Pancreas (tissue), 10 donors: ENCODE measurements around the gene SLC8A3. TPM values are rescaled to one million over a fixed set of nuclear protein-coding genes. Genes with fewer than 3 reads are reported as not detected.

ENCODE experiments used
- ATAC-seq, 4 donors: fragments of 200-7000 bp; cut with Tn5 transposase; one replicate each; pipeline versions ENCODE4 v1.8.0 to v1.9.1; 2020; ENCODE audit warnings: mild to moderate bottlenecking in 4 of 4, moderate library complexity in 4 of 4
- DNase-seq, 6 donors: peaks; one replicate each; pipeline ENCODE4 v3.0.0-alpha.2; 2020
- FAIRE-seq: peaks from 2 replicates; lab custom pipeline; 2012; peaks lifted over from hg19 to GRCh38; lab: Jason Lieb, UNC
- H3K27ac ChIP-seq, 4 donors: fragments of 200-600 bp; sonication (generic); 1 replicate in 3 of 4; 2 replicates in 1 of 4; pipeline versions ENCODE4 v1.5.0 to v1.8.0; 2020
- H3K27me3 ChIP-seq, 4 donors: fragments of 200-600 bp; one replicate each; pipeline ENCODE4 v1.8.0; 2021
- H3K36me3 ChIP-seq, 3 donors: fragments of 200-600 bp; sonication (generic) in 1 of 3; one replicate each; pipeline versions ENCODE4 v1.5.0 to v1.8.0; 2020 to 2021
- H3K4me1 ChIP-seq, 3 donors: fragments of 200-600 bp; one replicate each; pipeline ENCODE4 v1.8.0; 2021
- H3K4me3 ChIP-seq, 4 donors: fragments of 200-600 bp; sonication (generic) in 2 of 4; one replicate each; pipeline versions ENCODE4 v1.5.0 to v1.8.0; 2020 to 2021
- H3K9me3 ChIP-seq, 4 donors: fragments of 200-600 bp; one replicate each; pipeline ENCODE4 v1.8.0; 2021
- WGBS, 2 donors: extraction: QIAGEN DNeasy Blood & Tissue Kit; methylation state at CpG; one replicate each; pipeline ENCODE4 v1.1.7; 2013; 5-methylcytosine and 5-hydroxymethylcytosine counted together
- intact Hi-C, 3 donors: fragments of 100-400 bp; cut with DNase I; formaldehyde crosslinking; loops; one replicate each; pipeline versions ENCODE4 v1.11.1 to v1.14.2; 2022
- polyA plus RNA-seq, 2 donors: library from polyadenylated mRNA; stranded (reverse); fragments of 200-250 nt; gene quantifications; one replicate each; pipeline ENCODE4 v1.2.3, GENCODE V29; 2013
- total RNA-seq, 6 donors: library from RNA; stranded (reverse); fragmentation: NEBNext Ultra II Directional in 4 of 6; extraction: Animal tissue kit (Norgen Biotek cat#: 25700) in 4 of 6; gene quantifications; one replicate each; pipeline versions ENCODE4 v1.2.1 to v1.2.4, GENCODE V29; 2021 to 2023
- TF ChIP-seq, protein P1 (sequence below), 4 donors: fragments of 200-600 bp; sonication (generic) in 3 of 4; IDR thresholded peaks; one replicate each; pipeline versions ENCODE4 v1.5.0 to v1.8.0; 2021; ENCODE audit warnings: antibody characterized with exemption in 4 of 4
- donor health status: healthy with polysubstance abuse.
- donor health status: DM: no; HTN: no; CAD: no; lungs with moderate emphysema.
- donor health status: DM: no; HTN: no; CAD: no.
- donor health status: control.
- donor health status: control.
- donor health status: Bipolar disorder and iron deficiency.
- donor health status: DM: yes; HTN: yes; CAD: no.
- donor health status: DM: no; HTN: no; CAD: no.
- donor health status: DM: no; HTN: no; CAD: no.
- donor health status: DM: yes; HTN: yes; CAD: no.

SLC8A3 gene
- total and polyA plus RNA-seq, 8 donors, result 0.08 to 1.5 (median 0.40) TPM

GRCh38 chr14:70033561-70033960, 155.2 kb downstream of the SLC8A3 start:
- H3K27ac ChIP-seq, result no peak overlapping the region
- ATAC-seq (no peak), DNase-seq (no peak), FAIRE-seq (no peak)
- no peaks in the 10 kb centered on the region for H3K27me3 ChIP-seq
- intact Hi-C loops, result no loop called here
- H3K9me3 ChIP-seq, result no peaks in the 10 kb centered on the region
- H3K4me3 ChIP-seq, result no peak overlapping the region
- H3K36me3 ChIP-seq, result no peaks in the 10 kb centered on the region
- TF ChIP-seq, protein P1, sequence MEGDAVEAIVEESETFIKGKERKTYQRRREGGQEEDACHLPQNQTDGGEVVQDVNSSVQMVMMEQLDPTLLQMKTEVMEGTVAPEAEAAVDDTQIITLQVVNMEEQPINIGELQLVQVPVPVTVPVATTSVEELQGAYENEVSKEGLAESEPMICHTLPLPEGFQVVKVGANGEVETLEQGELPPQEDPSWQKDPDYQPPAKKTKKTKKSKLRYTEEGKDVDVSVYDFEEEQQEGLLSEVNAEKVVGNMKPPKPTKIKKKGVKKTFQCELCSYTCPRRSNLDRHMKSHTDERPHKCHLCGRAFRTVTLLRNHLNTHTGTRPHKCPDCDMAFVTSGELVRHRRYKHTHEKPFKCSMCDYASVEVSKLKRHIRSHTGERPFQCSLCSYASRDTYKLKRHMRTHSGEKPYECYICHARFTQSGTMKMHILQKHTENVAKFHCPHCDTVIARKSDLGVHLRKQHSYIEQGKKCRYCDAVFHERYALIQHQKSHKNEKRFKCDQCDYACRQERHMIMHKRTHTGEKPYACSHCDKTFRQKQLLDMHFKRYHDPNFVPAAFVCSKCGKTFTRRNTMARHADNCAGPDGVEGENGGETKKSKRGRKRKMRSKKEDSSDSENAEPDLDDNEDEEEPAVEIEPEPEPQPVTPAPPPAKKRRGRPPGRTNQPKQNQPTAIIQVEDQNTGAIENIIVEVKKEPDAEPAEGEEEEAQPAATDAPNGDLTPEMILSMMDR (IDR thresholded peaks at IDR 0.05), result no peak
- 86% methylated on average over 2 of the region's 2 CpGs for WGBS, 2 donors
- no peaks in the 10 kb centered on the region for H3K4me1 ChIP-seq

- no peaks in the 10 kb centered on the region for H3K27me3 ChIP-seq
- ATAC-seq, result no peak
- H3K4me1 ChIP-seq, result no peaks in the 10 kb centered on the region
- H3K4me3 ChIP-seq, result no peak overlapping the region
- H3K27ac ChIP-seq, result no peak overlapping the region
- no peaks in the 10 kb centered on the region for H3K36me3 ChIP-seq
- FAIRE-seq, result no peak
- intact Hi-C loops, result no loop called here
- no peak for DNase-seq
- 86 to 95% methylated on average over 8 of the region's 8 CpGs for WGBS, 2 donors
- TF ChIP-seq, protein P1 (IDR thresholded peaks at IDR 0.05), result no peak
- no peaks in the 10 kb centered on the region for H3K9me3 ChIP-seq
These were observed 155.6 kb downstream of the SLC8A3 start for GRCh38 chr14:70033116-70033515.

DNA sequence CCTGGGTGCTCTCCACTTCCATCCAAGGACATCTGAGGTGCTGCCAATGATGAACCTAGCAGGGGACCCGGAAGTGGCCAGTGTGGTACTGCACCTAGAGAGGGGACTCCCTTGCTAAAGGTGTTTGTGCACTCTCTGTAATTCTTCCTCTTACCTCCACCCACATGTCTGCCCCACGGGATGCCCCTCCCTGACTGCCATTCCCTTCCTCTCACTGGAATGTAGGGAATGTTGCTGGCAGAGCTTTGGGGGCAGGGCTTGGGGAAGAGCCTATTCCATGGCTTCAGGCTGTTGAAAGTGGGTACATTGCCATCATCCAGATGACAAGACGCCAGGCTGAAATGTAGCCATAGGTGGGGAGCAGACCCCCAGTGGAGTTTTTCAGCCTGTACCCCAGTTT, 156.3 kb downstream of the SLC8A3 start:
- intact Hi-C loops, result no loop called here
- TF ChIP-seq, protein P1 (IDR thresholded peaks at IDR 0.05), result no peak
- no peak for FAIRE-seq
- 57 to 67% methylated on average over 3 of the region's 3 CpGs for WGBS, 2 donors
- Histone ChIP-seq H3K4me3 (no peak overlapping the region), H3K9me3 (no peaks in the 10 kb centered on the region), H3K36me3 (no peaks in the 10 kb centered on the region), H3K4me1 (no peaks in the 10 kb centered on the region), H3K27me3 (no peaks in the 10 kb centered on the region), H3K27ac (no peak overlapping the region)
- DNase-seq, result no peak
- peak in 2 of 4 donors; percentile 40 to 50 for ATAC-seq

DNA sequence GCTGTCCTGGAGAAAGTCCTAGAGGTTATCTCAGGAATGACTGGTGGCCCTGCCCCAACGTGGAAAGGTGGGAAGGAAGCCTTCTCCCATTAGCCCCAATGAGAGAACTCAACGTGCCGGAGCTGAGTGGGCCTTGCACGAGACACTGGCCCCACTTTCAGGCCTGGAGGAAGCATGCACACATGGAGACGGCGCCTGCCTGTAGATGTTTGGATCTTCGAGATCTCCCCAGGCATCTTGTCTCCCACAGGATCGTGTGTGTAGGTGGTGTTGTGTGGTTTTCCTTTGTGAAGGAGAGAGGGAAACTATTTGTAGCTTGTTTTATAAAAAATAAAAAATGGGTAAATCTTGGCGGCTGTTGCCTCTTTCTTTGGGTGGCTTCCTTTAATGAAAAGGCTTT, 156.7 kb downstream of the SLC8A3 start:
- Histone ChIP-seq H3K4me1 (no peaks in the 10 kb centered on the region), H3K36me3 (no peaks in the 10 kb centered on the region), H3K9me3 (no peaks in the 10 kb centered on the region), H3K4me3 (no peak overlapping the region), H3K27ac (no peak overlapping the region), H3K27me3 (no peaks in the 10 kb centered on the region)
- DNase-seq (no peak), FAIRE-seq (no peak), ATAC-seq (no peak)
- intact Hi-C loops, result no loop called here
- 79 to 86% methylated on average over 9 of the region's 9 CpGs for WGBS, 2 donors
- TF ChIP-seq, protein P1 (IDR thresholded peaks at IDR 0.05), result no peak

GRCh38 chr14:70029296-70030132, 159.2 kb downstream of the SLC8A3 start:
- no peaks in the 10 kb centered on the region for H3K36me3 ChIP-seq
- TF ChIP-seq, protein P1 (IDR thresholded peaks at IDR 0.05), result no peak
- H3K4me1 ChIP-seq, result no peaks in the 10 kb centered on the region
- DNase-seq, result no peak
- no peaks in the 10 kb centered on the region for H3K27me3 ChIP-seq
- intact Hi-C loops, result loop anchor here (5.0 to 10.0 kb wide), 4 partner anchors 155 to 215 kb away; partner anchors contain the start of gene SMOC1 (in 1 of the 3)
- 43 to 45% methylated on average over 6 of the region's 6 CpGs for WGBS, 2 donors
- H3K27ac ChIP-seq, result no peak overlapping the region
- H3K4me3 ChIP-seq, result no peak overlapping the region
- ATAC-seq, result no peak
- no peak for FAIRE-seq
- H3K9me3 ChIP-seq, result no peaks in the 10 kb centered on the region
